HEK293 (cell line): ENCODE measurements around the gene ARHGAP21.

Source experiments
- BCL11A ChIP-seq: fragments of 450-650 bp; formaldehyde crosslinking; IDR thresholded peaks from 2 replicates; pipeline ENCODE4 v1.5.1; 2016; ENCODE audit warnings: low read depth, missing biosample characterization, missing genetic modification characterization
- OVOL3 ChIP-seq: fragments of 450-650 bp; formaldehyde crosslinking; IDR thresholded peaks from 2 replicates; pipeline ENCODE4 v1.5.1; 2016; ENCODE audit warnings: missing biosample characterization, missing genetic modification characterization
- YY1 ChIP-seq: fragments of 450-650 bp; formaldehyde crosslinking; IDR thresholded peaks from 2 replicates; pipeline ENCODE4 v1.5.1; 2018; ENCODE audit warnings: missing biosample characterization, missing genetic modification characterization
- ZBTB7A ChIP-seq: fragments of 450-650 bp; formaldehyde crosslinking; IDR thresholded peaks from 2 replicates; pipeline ENCODE4 v1.5.1; 2016; ENCODE audit warnings: low read depth, missing biosample characterization, missing genetic modification characterization
- ZNF311 ChIP-seq: fragments of 450-650 bp; formaldehyde crosslinking; IDR thresholded peaks from 2 replicates; pipeline ENCODE4 v1.5.1; 2017; ENCODE audit warnings: missing biosample characterization, missing genetic modification characterization, borderline replicate concordance
- ZNF391 ChIP-seq: fragments of 450-650 bp; formaldehyde crosslinking; IDR thresholded peaks from 2 replicates; pipeline ENCODE4 v1.5.1; 2016; ENCODE audit warnings: low read depth, missing biosample characterization, missing genetic modification characterization, borderline replicate concordance
- ZNF830 ChIP-seq: fragments of 450-650 bp; IDR thresholded peaks from 2 replicates; pipeline ENCODE4 v1.5.0; 2018; ENCODE audit warnings: missing biosample characterization, missing genetic modification characterization, low read depth, mild to moderate bottlenecking, moderate library complexity
- TF ChIP-seq, protein P1 (sequence below): fragments of 450-650 bp; formaldehyde crosslinking; IDR thresholded peaks from 2 replicates; pipeline ENCODE4 v1.5.1; 2016; ENCODE audit warnings: missing biosample characterization, missing genetic modification characterization
- TF ChIP-seq, protein P2 (sequence below): sonication (generic); formaldehyde crosslinking; IDR thresholded peaks from 2 replicates; pipeline ENCODE4 v1.8.1; 2022; ENCODE audit warnings: mild to moderate bottlenecking, moderate library complexity, missing genetic modification reagents
- TF ChIP-seq, protein P3 (sequence below): fragments of 450-650 bp; formaldehyde crosslinking; IDR thresholded peaks from 2 replicates; pipeline ENCODE4 v1.5.1; 2017; ENCODE audit warnings: missing biosample characterization, mild to moderate bottlenecking, missing genetic modification characterization, moderate library complexity
- TF ChIP-seq, protein P4 (sequence below): fragments of 450-650 bp; formaldehyde crosslinking; IDR thresholded peaks from 2 replicates; pipeline ENCODE4 v1.5.1; 2017; ENCODE audit warnings: missing biosample characterization, missing genetic modification characterization

DNA sequence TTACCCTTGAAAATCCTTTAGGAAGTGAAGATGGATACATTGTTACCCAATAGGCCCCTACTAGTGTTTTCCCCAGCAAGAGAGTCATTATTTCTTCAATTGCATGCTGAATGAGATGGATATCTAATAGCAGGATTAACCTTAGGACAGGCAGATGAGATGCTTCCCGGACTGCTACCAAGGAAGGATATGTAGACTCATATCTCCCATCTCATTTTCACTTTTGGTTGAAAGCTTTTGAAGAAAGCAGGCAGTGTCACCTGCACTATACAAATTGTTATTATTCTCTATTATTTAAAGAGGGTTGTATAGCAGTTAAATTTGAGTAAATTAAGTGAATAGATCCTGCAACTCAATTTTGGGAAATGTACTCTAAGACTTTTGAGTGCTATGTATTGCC lies 17.0 kb upstream of the ARHGAP21 start:
- TF ChIP-seq, protein P1, sequence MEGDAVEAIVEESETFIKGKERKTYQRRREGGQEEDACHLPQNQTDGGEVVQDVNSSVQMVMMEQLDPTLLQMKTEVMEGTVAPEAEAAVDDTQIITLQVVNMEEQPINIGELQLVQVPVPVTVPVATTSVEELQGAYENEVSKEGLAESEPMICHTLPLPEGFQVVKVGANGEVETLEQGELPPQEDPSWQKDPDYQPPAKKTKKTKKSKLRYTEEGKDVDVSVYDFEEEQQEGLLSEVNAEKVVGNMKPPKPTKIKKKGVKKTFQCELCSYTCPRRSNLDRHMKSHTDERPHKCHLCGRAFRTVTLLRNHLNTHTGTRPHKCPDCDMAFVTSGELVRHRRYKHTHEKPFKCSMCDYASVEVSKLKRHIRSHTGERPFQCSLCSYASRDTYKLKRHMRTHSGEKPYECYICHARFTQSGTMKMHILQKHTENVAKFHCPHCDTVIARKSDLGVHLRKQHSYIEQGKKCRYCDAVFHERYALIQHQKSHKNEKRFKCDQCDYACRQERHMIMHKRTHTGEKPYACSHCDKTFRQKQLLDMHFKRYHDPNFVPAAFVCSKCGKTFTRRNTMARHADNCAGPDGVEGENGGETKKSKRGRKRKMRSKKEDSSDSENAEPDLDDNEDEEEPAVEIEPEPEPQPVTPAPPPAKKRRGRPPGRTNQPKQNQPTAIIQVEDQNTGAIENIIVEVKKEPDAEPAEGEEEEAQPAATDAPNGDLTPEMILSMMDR (tag by site-specific recombination) = no peak
- no peak for TF ChIP-seq OVOL3 (tag by site-specific recombination)
- TF ChIP-seq, protein P2, sequence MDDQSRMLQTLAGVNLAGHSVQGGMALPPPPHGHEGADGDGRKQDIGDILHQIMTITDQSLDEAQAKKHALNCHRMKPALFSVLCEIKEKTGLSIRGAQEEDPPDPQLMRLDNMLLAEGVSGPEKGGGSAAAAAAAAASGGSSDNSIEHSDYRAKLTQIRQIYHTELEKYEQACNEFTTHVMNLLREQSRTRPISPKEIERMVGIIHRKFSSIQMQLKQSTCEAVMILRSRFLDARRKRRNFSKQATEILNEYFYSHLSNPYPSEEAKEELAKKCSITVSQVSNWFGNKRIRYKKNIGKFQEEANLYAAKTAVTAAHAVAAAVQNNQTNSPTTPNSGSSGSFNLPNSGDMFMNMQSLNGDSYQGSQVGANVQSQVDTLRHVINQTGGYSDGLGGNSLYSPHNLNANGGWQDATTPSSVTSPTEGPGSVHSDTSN (CRISPR knock-in tag) = no peak
- TF ChIP-seq, protein P3, sequence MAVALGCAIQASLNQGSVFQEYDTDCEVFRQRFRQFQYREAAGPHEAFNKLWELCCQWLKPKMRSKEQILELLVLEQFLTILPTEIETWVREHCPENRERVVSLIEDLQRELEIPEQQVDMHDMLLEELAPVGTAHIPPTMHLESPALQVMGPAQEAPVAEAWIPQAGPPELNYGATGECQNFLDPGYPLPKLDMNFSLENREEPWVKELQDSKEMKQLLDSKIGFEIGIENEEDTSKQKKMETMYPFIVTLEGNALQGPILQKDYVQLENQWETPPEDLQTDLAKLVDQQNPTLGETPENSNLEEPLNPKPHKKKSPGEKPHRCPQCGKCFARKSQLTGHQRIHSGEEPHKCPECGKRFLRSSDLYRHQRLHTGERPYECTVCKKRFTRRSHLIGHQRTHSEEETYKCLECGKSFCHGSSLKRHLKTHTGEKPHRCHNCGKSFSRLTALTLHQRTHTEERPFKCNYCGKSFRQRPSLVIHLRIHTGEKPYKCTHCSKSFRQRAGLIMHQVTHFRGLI (tag by site-specific recombination) = no peak
- TF ChIP-seq ZNF311 (tag by site-specific recombination) = no peak
- TF ChIP-seq YY1 (tag by site-specific recombination) = no peak
- no peak for TF ChIP-seq ZNF830 (tag by site-specific recombination)
- TF ChIP-seq, protein P4, sequence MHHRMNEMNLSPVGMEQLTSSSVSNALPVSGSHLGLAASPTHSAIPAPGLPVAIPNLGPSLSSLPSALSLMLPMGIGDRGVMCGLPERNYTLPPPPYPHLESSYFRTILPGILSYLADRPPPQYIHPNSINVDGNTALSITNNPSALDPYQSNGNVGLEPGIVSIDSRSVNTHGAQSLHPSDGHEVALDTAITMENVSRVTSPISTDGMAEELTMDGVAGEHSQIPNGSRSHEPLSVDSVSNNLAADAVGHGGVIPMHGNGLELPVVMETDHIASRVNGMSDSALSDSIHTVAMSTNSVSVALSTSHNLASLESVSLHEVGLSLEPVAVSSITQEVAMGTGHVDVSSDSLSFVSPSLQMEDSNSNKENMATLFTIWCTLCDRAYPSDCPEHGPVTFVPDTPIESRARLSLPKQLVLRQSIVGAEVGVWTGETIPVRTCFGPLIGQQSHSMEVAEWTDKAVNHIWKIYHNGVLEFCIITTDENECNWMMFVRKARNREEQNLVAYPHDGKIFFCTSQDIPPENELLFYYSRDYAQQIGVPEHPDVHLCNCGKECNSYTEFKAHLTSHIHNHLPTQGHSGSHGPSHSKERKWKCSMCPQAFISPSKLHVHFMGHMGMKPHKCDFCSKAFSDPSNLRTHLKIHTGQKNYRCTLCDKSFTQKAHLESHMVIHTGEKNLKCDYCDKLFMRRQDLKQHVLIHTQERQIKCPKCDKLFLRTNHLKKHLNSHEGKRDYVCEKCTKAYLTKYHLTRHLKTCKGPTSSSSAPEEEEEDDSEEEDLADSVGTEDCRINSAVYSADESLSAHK (tag by site-specific recombination) = no peak
- TF ChIP-seq ZBTB7A (tag by site-specific recombination) = no peak
- TF ChIP-seq ZNF391 (tag by site-specific recombination) = no peak
- TF ChIP-seq BCL11A = no peak
